A673 (cell line): ENCODE results near the gene NCAM2.

Source experiments
- CTCF ChIP-seq: fragments of 300-800, 200-600 bp; sonication (generic); conservative IDR thresholded peaks from 2 replicates; pipeline ENCODE4 v1.5.1; 2017; ENCODE audit warnings: low read depth, mild to moderate bottlenecking, antibody characterized with exemption, low read length, moderate library complexity, mixed read lengths
- EZH2 ChIP-seq: fragments of 200-600 bp; sonication (generic); IDR thresholded peaks from 2 replicates; pipeline ENCODE4 v1.6.1; 2017; ENCODE audit warnings: borderline replicate concordance, low read depth, mild to moderate bottlenecking, mixed read lengths, antibody characterized with exemption, low read length; ENCODE audit not compliant: poor library complexity, severe bottlenecking

- TF ChIP-seq CTCF = no peak
- TF ChIP-seq EZH2 = no peak
Measured at GRCh38 chr21:21291883-21292569, 293.8 kb downstream of the NCAM2 start.
